GM21786 (cell line): ENCODE results near the gene MTCH2.
A peak's percentile ranks its signal among the peaks of the same experiment; 100 is the strongest.

ENCODE experiments used
- ATAC-seq: cut with Tn5 transposase; IDR thresholded peaks from one replicate; pipeline ENCODE4 v1.9.1; 2021; ENCODE audit not compliant: unreplicated experiment

MTCH2 gene

GRCh38 chr11:47591764-47592163 is 50.6 kb downstream of the MTCH2 start:
- no peak for ATAC-seq

GRCh38 chr11:47589977-47590861 is 52.1 kb downstream of the MTCH2 start:
- ATAC-seq, result no peak

- ATAC-seq, result no peak
These were observed 52.8 kb downstream of the MTCH2 start for GRCh38 chr11:47589584-47589976.

- ATAC-seq, result no peak
These were observed 53.2 kb downstream of the MTCH2 start for GRCh38 chr11:47589118-47589517.

- ATAC-seq, result no peak
These were observed 54.5 kb downstream of the MTCH2 start for GRCh38 chr11:47587723-47588326.

GRCh38 chr11:47587039-47587716 is 55.2 kb downstream of the MTCH2 start:
- no peak for ATAC-seq

GRCh38 chr11:47586098-47586855 is 56.1 kb downstream of the MTCH2 start, which contains the start of gene FAM180B:
Gene FAM180B (plus strand): TSS chr11:47586678. CDS start chr11:47586769, 91 bp downstream.
- ATAC-seq, result no peak

- ATAC-seq, result no peak
These were observed 58.5 kb downstream of the MTCH2 start for GRCh38 chr11:47583844-47584243.

- ATAC-seq, result peak; percentile 93
These were observed 63.5 kb downstream of the MTCH2 start, which contains the start of the genes KBTBD4 and NDUFS3 for GRCh38 chr11:47578524-47579494. Gene KBTBD4 (minus strand): TSS chr11:47578970. CDS start chr11:47578951, 19 bp downstream. Gene NDUFS3 (plus strand): TSS chr11:47579074. CDS start chr11:47579092, 18 bp downstream.

- no peak for ATAC-seq
These were observed 64.8 kb downstream of the MTCH2 start for GRCh38 chr11:47577460-47578041.

- ATAC-seq, result no peak
These were observed 69.0 kb downstream of the MTCH2 start for GRCh38 chr11:47573321-47573720.

- no peak for ATAC-seq
These were observed 69.6 kb downstream of the MTCH2 start for GRCh38 chr11:47572715-47573255.

- ATAC-seq, result no peak
These were observed 70.5 kb downstream of the MTCH2 start for GRCh38 chr11:47571895-47572294.

GRCh38 chr11:47571357-47571729 is 71.0 kb downstream of the MTCH2 start:
- ATAC-seq, result no peak

GRCh38 chr11:47570651-47571356 is 71.6 kb downstream of the MTCH2 start:
- no peak for ATAC-seq

- ATAC-seq, result no peak
These were observed 72.7 kb downstream of the MTCH2 start for GRCh38 chr11:47569646-47570045.
